RWPE2 (cell line): Measurements from ENCODE around the gene MRPL42.
"Not testable (repeated sequence)": the region's sequence is repeated elsewhere in the genome, so short reads cannot be mapped to it uniquely, and the experiment has no call there.

ENCODE experiments used
- ATAC-seq: fragments of 200-7000 bp; cut with Tn5 transposase; 3 replicates; pipeline ENCODE4 v1.9.1; 2021; ENCODE audit warnings: low read depth
- DNase-seq: peaks from one replicate; pipeline ENCODE4 v3.0.0-alpha.2; 2020; ENCODE audit warnings: low spot score
- H3K27ac ChIP-seq: fragments of 450-650 bp; 2 replicates; pipeline ENCODE4 v1.5.1; 2017; ENCODE audit warnings: mild to moderate bottlenecking; ENCODE audit not compliant: poor library complexity, severe bottlenecking
- H3K27me3 ChIP-seq: fragments of 250-450 bp; sonication (Bioruptor Pico); 2 replicates; pipeline ENCODE4 v1.5.1; 2021; ENCODE audit warnings: mild to moderate bottlenecking, moderate library complexity; ENCODE audit not compliant: insufficient read depth, poor library complexity, severe bottlenecking
- H3K36me3 ChIP-seq: fragments of 250-450 bp; sonication (Bioruptor Pico); 2 replicates; pipeline ENCODE4 v1.5.1; 2020; ENCODE audit warnings: low read depth, mild to moderate bottlenecking, moderate library complexity
- H3K4me1 ChIP-seq: fragments of 250-450 bp; sonication (Bioruptor Pico); 2 replicates; pipeline ENCODE4 v1.5.1; 2021; ENCODE audit warnings: mild to moderate bottlenecking, moderate library complexity; ENCODE audit not compliant: insufficient read depth, poor library complexity, severe bottlenecking
- H3K4me3 ChIP-seq: fragments of 250-450 bp; sonication (Bioruptor Pico); 2 replicates; pipeline ENCODE4 v1.5.1; 2021; ENCODE audit warnings: mild to moderate bottlenecking, moderate library complexity; ENCODE audit not compliant: severe bottlenecking
- H3K9me3 ChIP-seq: fragments of 250-450 bp; sonication (Bioruptor Pico); 2 replicates; pipeline ENCODE4 v1.5.1; 2021; ENCODE audit warnings: mild to moderate bottlenecking, moderate library complexity; ENCODE audit not compliant: severe bottlenecking
- CTCF ChIP-seq: fragments of 450-650 bp; IDR thresholded peaks from one replicate; pipeline ENCODE4 v1.5.1; 2017; ENCODE audit warnings: mild to moderate bottlenecking, moderate library complexity; ENCODE audit not compliant: poor library complexity, severe bottlenecking

Gene MRPL42

GRCh38 chr12:93430280-93430679 is 37.0 kb upstream of the MRPL42 start:
- DNase-seq (no peak), ATAC-seq (no peak)
- peaks cover 11% of the 10 kb centered on the region; the same call in 1 of the 2 replicates for H3K36me3 ChIP-seq
- H3K27ac ChIP-seq = no peak overlapping the region
- no peaks in the 10 kb centered on the region for H3K27me3 ChIP-seq
- TF ChIP-seq CTCF = no peak
- H3K4me1 ChIP-seq = peaks cover 30% of the 10 kb centered on the region
- no peaks in the 10 kb centered on the region for H3K9me3 ChIP-seq
- no peak overlapping the region for H3K4me3 ChIP-seq

- not testable (repeated sequence) for DNase-seq, H3K27me3 ChIP-seq, H3K9me3 ChIP-seq, H3K4me3 ChIP-seq, H3K27ac ChIP-seq, ATAC-seq
- Histone ChIP-seq H3K36me3 (peaks cover 11% of the 10 kb centered on the region; the same call in 1 of the 2 replicates), H3K4me1 (peaks cover 30% of the 10 kb centered on the region)
Observed at GRCh38 chr12:93432031-93432430, 35.3 kb upstream of the MRPL42 start.

- ATAC-seq = no peak
- no peaks in the 10 kb centered on the region for H3K27me3 ChIP-seq
- no peak overlapping the region for H3K4me3 ChIP-seq
- H3K36me3 ChIP-seq = peaks cover 11% of the 10 kb centered on the region; the same call in 1 of the 2 replicates
- H3K27ac ChIP-seq = no peak overlapping the region
- DNase-seq = no peak
- no peak for TF ChIP-seq CTCF
- H3K4me1 ChIP-seq = peaks cover 16% of the 10 kb centered on the region
- H3K9me3 ChIP-seq = no peaks in the 10 kb centered on the region
Observed at GRCh38 chr12:93434256-93434865, 33.0 kb upstream of the MRPL42 start.

- no peak for DNase-seq
- ATAC-seq = no peak
- no peaks in the 10 kb centered on the region for H3K9me3 ChIP-seq
Observed at GRCh38 chr12:93438266-93439050, 28.9 kb upstream of the MRPL42 start.

More at GRCh38 chr12:93438266-93439050, 28.9 kb upstream of the MRPL42 start:
- Histone ChIP-seq H3K36me3 (peaks cover 7% of the 10 kb centered on the region; the same call in 1 of the 2 replicates), H3K4me3 (no peak overlapping the region), H3K27ac (no peak overlapping the region), H3K4me1 (peaks cover 22% of the 10 kb centered on the region), H3K27me3 (no peaks in the 10 kb centered on the region)
- no peak for TF ChIP-seq CTCF
